ENCODE measurements around the gene RASSF8.

RASSF8 gene

DNA sequence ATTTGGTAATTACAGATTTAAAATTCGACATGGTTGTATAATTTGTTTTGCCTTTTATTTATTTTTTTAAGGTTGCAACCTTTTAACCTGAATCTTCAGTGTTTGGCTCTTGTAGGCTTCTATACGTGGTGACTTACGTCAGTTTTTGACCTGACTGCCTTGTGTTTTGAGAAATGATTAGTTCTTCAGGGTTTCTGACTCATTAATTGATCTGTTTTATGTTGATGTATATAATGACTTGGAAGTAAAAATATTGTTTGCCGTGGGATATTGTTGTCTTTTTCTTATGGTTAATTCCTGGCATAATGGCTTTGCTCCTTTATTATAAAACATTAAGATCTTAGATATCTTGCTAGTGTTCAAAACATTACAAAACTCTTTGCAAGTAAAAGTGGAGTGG is 2.5 kb downstream of the RASSF8 start:
- no peak for DNase-seq (ENCODE audit: low spot score)

DNA sequence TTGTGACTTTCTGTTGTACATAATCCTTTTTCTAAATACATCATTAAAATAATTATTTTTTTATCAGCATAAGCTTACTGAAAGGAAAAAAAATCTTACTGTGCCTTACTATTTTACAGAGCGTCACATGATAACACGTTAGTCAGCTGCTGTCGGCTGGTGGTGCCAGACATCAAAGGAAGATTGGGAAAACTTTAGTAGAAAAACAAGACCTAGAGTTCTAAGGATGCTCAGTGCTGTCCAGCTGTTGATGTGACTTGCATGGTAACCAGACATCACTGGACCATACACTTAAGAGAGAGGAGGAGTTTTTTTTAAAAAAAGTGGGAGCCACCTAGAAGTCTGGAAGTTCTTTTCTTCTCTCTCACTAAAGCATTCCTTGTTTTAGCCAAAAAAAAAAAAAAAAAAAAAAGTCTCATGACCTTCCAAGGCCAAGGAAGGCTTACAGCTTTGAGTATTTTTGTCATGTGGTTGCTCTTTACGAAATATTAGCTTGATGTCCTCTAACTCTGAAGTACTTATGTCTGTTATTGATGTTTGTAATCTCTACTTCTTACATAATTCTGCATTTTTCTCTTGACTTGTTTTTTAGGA is 4.5 kb downstream of the RASSF8 start:
- DNase-seq (ENCODE audit: low spot score): no peak

DNA sequence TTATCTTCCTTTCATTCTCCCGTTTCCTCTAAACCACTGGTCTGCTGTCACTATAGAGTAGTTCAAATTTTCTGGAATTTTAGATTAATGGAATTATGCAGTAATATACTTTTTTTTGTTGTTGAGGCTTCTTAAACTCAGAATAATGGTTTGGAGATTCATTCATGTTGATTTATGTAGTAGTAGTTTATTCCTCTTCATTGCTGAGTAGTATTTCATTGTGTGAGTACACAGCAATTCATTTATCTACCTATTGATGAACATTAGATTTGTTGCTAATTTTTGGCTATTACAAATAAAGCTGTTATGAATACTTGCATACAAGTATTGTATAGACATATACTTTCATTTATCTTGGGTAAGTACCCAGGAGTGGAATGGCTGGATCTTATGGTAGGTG is 7.2 kb downstream of the RASSF8 start:
- DNase-seq (ENCODE audit: low spot score): no peak

DNA sequence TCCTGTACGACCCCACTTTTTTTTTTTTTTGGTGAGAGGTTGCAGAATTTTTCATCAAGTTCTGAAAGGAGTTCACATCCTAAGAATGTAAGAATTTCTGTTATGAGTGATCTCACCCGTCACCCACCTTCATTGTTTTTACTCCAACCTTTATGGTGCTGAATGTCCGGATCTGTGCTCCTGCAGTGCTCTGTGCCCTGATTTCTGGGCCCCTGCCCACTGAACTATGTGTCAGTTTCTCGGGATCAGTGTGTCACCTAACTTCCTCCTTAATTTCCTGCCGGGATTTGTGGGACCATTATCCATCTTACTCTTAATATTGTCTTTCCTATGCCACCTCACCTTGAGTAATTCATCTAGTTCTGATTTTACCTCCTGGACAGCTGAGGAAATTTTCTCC is 11.6 kb downstream of the RASSF8 start:
- no peak for DNase-seq (ENCODE audit: low spot score)

DNA sequence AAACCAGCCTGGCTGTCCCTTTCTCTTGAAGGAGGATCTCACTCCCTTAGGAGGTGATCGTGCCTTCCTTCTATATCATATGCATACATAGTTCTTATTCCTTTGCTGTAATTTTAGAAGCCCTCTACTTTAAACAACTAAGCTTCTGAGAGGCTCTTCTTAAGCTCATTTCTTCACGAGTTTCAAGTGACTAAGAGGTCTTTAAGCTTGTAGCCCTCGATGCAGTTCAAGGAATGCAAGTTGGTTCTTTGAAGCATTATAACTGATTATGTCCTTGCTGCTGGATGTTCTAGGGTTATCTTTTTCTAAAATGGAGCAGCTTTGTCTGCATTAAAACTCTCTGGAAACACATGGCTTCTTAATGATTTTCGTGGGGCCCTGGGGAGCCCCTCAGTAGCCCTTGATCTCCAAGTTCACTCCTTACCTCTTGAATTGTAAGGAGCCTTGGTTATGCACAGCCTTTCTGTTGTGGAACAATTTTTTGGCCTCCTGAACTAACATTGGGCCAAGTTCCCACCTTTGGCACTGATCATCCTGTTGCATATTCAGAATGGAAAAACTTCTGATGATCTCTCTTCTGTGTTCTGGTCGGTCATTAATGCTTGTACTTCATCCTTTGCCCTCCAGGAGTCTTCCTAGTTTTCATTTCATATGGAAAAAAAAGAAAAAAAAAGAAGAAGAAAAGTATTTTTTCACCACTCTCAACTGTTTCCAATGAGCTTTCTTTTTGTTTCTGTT is 12.6 kb downstream of the RASSF8 start:
- no peak for DNase-seq (ENCODE audit: low spot score)

DNA sequence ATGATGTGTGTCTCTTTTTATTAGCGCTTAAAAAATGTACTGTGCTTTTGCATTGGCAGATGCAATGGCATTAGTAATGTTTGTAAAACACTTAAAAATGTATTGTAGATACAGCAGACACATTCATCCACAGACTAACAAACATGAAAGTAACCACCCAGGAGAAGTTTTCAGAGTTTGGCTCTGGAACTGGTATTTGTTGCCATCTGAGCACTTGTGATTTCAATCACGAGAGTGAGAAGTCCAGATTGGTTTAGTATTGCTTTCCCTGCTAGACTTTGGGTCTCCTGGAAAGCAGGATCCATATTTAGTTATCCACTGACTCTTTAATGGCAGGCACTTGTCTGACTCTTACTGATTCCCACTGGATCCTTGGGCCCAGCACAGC is 13.2 kb downstream of the RASSF8 start:
- DNase-seq (ENCODE audit: low spot score): no peak

DNA sequence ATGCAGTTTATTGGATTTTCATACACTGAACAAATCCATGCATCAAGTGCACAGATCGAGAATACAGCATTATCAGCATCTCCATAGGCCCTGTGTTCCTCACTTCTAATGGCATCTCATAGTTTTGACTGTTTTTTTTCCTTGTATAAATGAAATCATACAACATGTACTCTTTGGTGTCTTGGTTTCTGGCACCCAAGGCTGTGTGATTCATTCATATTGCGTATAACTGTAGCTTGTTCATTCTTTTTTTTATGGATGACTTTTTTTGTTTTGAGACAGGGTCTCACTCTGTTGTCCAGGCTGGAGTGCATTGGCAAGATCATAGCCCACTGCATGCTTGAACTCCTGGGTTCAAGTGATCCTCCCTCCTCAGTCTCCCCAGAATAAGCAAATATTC is 14.3 kb downstream of the RASSF8 start:
- DNase-seq (ENCODE audit: low spot score): no peak

DNA sequence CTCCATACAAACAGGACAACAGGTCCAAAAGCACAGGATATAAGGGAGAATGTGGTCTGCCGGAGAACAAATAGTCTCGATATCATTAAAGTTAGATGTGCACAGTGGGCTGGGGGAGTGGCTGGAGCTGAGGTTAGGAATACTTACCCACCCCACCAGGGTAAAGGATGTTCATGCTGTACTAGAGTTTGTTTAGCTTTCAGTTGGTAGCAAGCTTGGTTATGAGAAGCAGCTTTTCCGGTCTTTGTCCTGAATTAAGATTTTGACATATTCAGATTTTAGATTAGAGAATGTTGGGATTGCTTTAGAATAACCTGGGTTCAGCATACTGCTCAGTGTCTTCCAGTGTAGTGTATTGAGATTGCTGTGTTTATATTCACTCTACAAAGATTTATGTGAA is 16.7 kb downstream of the RASSF8 start:
- DNase-seq (ENCODE audit: low spot score): no peak

DNA sequence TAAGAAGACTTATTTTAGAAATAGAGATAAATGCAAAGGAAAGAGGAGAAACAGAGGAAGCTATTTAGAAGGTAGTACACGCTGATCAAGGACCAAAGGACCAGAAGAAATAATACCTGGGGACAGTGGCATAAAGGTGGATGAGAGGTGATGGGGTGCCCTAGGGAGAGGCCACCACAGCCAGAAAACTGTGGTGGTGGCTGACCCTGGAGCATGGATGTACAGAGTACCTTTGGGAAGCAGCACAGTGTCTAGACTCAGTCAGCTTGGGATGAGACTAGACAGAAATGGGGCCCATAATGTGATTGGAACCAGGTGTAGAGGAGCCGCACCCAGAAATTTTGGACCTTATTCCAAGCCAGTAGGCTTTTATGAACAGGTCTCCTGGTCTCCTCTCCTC is 17.2 kb downstream of the RASSF8 start:
- no peak for DNase-seq (ENCODE audit: low spot score)

DNA sequence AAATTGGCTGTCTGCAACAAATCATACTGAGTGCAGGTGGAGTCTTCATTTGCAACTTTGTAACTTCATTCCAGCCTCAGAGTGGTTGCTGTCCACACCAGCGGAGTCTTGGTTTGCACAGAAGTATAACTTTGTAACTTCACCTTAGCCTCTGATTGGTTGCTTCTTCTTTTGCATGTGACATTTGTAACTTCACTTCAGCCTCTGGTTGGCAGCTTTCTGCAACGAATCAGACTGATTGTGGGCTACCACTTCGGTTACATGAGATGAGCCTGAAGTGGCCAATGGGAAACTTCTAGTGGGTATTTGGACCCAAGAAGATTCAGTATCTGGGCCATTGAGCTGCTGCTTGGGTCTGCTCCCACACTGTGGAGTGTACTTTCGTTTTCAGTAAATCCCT is 17.8 kb downstream of the RASSF8 start:
- no peak for DNase-seq (ENCODE audit: low spot score)

DNA sequence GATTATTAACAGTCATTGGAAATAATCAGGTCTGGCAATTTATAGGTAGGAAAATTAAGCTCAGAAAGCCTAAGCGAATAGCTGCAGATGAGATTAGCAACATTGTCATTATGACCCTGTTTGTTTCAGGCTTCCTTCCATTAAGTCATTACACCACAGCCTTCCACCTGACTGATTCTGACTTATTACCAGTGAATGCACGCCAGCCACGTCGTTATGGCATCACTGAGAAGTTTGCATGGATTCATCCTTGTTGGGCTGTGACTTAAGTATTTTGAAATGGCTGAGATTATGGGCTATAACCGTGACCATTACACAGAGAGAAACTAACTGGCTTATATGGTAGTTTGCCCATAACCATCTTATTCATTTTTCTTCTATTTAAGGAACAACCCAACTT is 18.6 kb downstream of the RASSF8 start:
- no peak for DNase-seq (ENCODE audit: low spot score)

DNA sequence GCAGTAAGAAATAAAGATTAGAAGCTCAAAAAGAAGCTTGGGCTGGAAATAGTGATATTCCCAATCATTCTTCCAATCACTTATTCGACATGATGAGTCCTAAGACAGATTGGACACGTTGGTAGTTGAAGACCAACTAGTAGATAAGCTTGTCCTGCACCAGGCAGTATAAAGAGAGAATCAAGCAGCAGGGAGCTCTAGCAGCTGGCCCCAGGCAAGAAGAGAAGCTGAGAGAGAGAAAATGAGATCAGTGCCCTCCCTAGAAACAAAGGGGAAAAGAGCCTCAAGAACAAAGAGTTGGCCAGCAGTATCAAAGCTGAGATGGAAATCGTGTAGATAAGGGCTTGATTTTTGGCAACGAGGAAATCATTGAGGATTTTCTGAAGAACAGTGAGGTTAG is 20.6 kb downstream of the RASSF8 start:
- DNase-seq (ENCODE audit: low spot score): no peak

DNA sequence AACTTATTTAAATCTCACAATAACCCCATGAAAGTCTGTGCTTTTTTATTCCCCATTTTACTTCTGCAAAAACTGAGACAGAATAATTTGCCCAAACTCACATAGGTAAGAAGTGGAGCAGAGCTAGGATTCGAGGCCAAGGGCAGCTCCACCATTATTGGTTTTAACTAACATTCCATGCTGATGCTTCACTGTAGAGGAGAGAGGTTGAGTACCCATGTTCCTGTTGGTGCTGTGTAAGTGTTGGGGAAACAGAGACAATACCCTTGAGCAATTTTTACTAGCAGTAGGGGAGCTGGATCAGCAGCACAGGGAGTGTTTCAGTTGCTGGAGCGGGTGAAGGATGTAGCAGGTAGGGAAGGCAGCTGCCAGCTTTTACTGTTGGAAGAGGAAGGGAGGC is 21.1 kb downstream of the RASSF8 start:
- no peak for DNase-seq (ENCODE audit: low spot score)

DNA sequence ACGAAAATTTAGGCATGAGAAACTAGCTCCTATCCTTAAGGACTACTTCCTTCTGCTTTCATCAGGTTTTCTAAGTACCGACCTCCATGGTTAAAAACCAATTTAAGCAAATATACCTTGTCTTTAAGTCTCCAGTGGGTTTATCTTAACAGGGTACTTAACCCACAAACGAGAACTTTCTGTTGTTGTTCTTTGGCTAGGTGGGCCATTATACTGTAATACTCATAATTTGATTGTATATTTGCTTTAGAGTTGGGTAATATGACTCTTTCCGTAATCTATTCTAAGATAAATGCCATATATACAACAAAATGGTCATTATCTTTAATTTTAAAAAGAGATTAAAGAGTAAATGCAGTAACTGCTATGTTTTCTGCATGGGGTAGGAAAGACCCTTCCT is 21.6 kb downstream of the RASSF8 start:
- DNase-seq (ENCODE audit: low spot score): no peak

DNA sequence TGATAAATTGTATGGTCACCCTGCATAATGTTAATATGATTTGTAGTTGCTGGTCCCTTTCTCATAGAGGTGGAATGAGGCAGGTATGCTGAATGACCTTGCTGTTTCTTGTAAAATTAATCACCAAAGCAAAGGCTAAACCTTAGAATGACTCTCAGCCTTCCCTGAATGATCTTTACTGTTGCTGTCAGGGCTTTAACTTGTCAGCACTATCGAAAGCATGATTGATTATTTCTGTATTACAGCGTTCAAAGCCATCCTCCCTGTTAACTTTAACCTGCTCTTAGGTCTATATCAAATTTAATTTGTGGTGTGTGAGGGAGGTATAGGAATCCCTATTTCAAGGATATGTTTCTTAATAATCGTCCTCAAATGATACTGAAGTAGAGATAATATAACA is 23.1 kb downstream of the RASSF8 start:
- DNase-seq (ENCODE audit: low spot score): no peak

DNA sequence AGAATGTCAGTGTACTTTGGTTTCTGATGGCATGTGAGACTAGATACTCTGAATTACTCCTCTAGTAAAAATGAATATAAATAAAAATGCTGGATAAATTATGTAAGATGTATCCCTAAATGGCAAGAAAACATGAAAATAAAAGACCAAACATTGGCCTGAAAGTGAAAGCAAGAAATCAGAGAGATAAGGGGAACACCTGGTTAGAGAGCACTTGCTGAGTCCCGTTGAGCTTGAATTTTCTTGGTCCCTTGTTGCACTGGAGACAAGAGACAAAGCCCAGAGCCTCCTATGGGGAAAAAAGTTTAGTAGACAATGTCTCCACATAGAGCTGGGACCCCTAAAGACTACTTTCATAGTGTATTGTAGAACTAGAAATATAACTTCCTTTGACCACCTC is 23.9 kb downstream of the RASSF8 start:
- DNase-seq (ENCODE audit: low spot score): no peak

DNA sequence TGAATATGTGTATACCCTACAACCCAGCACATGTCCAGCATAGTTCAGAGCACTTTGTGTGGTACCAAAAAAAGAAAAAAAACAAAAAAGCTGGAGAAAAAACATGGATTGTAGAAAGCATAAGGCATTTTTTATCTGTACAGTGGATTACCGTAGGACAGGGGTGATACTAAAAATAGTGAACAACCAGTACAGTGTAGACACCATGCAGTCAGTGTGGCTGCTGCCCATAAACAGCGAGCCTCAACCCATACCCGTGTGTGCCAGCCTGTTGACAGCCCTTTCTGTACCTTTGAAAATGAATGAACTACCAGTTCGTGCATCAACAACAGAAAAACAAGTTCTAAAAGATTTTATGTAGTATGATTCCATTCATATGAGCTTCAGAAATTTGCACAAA is 25.1 kb downstream of the RASSF8 start:
- no peak for DNase-seq (ENCODE audit: low spot score)

DNA sequence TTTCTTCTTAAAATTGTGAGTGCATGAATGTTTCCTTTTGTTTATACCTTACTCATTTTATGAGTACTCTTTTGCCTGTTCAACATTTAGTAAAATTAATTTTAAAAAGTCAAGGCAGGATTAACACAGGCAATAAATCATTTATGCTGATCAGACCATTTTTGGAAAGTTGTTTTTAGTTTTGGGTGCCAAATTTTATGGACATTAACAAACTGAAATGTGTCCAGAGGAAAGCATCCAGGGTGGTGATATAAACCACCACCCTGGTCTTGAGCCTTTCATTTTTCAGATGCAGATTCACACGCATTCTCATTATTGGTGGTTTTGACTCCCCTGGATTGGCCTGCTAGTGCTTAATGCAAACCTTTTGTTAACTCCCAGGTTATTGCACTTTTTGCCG is 26.3 kb downstream of the RASSF8 start:
- DNase-seq (ENCODE audit: low spot score): no peak

DNA sequence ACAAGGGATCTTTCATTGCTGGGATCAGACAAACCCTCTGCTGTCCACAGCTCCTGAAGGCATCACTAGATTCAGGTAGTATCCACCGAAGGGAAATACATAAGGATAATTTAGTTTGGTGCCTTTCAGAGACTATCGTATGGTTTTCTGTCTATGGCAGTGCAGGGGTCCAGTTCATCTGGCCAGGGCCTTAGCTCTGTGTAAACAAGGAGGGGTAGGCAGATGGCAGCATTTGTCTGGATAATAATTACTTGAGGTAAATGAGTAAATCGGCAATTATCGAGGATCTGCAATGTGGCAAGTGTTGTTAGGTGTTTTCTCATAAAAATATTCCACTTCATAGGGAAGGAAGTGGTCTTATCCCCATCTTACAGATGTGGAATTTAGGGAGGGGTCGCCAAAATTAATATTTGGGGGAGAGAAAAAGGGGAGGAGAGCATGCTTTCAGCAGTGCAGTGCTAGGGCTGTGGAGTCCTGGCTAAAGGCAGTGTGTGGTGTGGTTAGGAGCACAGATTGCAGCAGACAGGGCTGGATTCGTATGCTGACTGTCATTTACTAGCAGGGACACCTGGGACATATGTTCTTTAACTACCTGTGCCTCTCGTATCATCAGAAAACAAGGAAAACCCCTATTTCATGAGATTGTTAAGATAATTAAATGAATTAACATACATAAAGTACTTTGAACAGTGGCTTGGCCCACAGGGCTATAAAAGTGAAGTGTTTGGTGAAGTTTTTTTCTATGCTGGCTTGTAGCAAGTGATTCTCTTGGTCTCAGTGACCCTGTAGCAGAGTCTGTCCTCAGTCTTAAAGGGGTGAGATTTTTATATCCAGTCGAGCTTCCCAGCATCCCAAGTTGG is 27.1 kb downstream of the RASSF8 start:
- DNase-seq (ENCODE audit: low spot score): no peak

DNA sequence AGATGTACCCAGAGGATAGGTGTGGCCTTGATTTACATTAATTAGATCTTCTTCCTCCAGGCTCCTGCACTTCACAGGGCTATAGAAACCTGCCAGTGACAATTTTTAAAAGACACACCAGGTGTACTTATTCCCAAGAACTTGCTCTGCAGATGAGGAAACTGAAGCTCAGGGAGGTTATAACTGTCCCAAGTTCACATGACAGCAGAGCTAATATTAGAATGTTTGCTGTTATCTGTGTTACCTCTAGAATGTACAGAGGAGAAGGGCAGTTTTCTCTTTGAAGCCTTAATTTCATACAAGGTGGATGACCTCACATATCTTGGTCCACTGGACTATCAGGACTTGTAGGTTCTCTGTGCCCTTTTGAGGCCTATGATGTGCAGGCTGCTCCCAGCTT is 27.7 kb downstream of the RASSF8 start:
- DNase-seq (ENCODE audit: low spot score): no peak

DNA sequence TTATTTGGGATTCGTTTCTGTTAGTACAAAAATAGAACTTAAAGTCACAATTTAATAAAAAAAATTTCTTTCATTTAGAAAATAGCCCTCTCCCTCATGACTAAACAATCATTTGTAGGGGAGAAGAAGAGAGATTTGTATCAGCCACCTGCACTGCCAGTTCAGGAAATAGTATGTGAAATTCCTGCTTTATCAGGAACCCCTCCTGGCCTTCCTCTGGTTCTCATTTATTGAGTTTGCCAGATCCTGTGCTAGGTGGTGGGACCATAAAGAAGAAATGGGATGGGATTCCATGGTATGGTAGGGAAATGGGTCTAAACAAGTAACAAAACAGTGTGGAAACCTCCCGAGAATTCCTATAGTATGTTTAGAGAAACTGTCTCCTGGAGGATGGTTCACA is 30.0 kb downstream of the RASSF8 start:
- no peak for DNase-seq (ENCODE audit: low spot score)

DNA sequence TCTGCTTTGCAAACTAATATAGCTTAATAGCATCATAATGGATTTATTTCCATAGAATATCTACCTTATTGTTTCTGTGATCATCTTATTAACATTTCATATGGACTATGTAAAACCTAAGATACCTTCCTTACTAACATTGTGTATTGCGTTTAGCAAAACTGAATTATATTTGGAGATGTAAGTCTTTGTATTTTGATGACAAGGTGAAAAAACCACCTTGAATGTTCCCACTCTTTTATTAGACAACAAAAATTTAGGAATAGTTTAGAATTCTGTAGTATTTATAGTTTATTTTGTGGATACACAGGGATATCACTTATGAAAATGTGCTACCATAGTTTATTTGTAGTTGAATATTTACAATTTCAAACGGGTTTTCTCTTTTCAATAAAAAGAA is 32.0 kb downstream of the RASSF8 start:
- no peak for DNase-seq (ENCODE audit: low spot score)

DNA sequence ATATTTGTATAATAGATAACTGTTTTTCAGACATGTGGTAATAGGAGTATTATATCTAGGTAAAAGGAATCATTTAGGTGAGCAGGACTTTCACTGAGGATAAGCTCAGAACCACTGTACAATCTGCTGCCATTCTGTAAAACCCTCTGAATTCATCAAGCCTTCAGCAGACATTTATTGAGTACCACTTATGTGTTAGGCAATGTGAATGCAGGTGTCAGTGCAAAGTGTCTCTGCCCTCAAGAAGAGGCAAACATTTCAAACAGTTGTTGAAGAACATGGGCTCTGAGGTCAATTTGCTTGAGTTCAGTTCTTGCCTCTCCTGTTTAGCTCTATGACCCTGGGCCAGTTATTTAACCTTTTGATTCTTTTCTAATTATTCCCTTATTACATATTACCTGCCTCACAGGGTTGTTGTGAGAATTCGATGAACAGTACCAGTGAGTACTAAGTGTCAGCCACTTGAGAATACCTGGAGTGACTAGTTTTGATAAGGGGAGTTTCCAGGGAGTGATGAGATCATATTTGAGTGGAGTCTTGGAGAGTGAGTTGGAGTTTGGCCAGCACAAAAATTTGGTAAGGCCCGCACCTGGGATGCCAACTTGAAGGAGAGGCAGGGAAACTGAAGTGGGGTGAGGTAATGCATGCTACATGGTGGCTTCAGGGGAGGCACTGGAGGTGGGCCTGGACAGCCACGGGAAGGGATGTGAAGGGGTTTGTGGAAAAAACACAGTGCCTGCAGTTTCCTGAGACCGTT is 33.7 kb downstream of the RASSF8 start:
- no peak for DNase-seq (ENCODE audit: low spot score)
